M059J (cell line): ENCODE measurements around the gene HAUS3. TPM values are rescaled to one million over a fixed set of nuclear protein-coding genes. Genes with fewer than 3 reads are reported as not detected.
"Not testable (repeated sequence)": the region's sequence is repeated elsewhere in the genome, so short reads cannot be mapped to it uniquely, and the experiment has no call there.

Source experiments
- DNase-seq: peaks from one replicate; pipeline ENCODE4 v3.0.0-alpha.2; 2012; ENCODE audit warnings: low read depth
- total RNA-seq: library from RNA; depleted of rRNA; stranded (reverse); fragments of >200 nt; shearing (Covaris generic); gene quantifications from 2 replicates; pipeline ENCODE4 v1.2.3, GENCODE V29; 2014

The HAUS3 gene
- total RNA-seq, 1 experiment from 2014 or later = 14.2 TPM

DNA sequence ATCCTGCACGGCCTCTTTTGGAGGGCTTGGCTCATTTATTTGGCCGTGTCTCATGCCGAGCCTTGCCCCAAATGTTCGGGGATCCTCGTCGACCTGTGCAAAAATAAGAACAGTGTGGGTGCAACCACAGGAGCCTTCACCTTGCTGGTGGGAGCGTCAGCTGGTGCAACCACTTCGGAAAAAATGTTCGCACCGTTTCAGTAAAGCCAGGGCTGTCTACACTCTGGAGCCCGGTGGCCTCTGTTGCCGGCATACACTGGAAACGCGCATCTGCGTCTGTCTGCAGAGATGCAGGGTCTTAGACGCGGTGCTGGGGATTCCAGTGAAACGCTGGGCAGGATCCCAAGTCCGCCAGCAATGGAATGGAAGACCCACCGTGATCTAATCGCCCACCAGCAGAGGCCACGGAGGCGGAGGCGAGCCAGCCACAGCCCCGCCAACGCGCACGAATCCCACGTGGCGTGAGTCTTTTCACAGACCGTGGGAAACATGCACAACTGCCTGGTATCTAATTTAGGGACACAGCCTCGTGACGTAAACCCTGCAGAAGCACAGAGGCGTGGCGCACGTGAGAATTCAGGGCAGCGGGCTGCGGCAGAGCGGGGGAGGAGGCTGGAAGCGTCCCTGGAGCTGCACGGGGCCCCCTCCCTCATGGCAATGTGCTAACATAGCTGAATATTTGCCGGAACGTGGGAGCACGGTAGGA lies 33.8 kb upstream of the HAUS3 start:
- DNase-seq = no peak

DNA sequence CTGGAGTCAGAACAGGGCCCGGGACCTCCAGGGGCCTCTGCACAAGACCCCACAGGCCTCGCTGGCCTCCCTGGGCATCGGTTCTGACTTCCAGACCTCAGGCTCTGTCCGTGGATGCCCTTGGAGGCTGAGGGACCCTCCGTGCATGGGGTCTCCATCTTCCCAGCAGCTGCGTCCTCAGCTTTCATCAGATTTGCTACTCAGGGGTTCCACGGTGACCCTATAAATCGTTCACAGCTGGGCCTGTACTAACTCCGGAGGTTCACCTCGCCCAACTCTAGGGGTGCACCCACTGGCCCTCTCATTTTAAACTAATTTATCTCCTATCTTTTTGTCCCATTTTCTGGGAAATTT lies 33.1 kb upstream of the HAUS3 start:
- not testable (repeated sequence) for DNase-seq

DNA sequence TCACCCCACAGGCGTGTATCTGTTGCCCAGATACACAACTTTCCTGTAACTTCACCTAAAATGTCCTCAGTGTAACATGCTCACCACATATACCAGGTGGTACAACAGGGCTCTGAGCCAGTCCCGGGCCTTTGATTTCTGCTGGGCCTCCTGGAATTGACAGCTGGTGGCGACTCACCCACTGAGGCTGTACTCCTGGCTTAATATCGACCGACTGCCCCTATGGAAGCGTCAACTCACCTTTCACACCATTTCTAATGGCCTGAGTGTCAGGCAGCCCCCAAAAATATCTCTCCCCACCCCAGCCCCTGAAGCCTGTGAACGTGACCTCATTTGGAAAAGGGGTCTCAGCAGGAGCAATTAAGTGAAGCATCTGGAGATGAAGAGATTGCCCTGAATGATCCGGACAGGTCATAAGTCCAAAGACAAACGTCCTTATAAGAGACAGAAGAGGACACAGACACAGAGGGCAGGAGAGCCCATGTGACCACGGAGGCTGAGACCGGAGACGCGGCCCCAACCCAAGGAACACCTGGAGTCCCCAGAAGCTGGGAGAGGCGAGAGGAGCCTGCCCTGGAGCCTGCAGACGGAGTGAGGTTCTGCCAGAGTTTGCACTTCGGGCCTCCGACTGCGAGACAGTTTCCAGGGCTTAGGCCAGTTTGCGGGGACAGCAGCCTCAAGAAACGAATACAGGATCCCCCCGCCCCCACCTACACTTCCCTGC lies 32.6 kb upstream of the HAUS3 start:
- no peak for DNase-seq

DNA sequence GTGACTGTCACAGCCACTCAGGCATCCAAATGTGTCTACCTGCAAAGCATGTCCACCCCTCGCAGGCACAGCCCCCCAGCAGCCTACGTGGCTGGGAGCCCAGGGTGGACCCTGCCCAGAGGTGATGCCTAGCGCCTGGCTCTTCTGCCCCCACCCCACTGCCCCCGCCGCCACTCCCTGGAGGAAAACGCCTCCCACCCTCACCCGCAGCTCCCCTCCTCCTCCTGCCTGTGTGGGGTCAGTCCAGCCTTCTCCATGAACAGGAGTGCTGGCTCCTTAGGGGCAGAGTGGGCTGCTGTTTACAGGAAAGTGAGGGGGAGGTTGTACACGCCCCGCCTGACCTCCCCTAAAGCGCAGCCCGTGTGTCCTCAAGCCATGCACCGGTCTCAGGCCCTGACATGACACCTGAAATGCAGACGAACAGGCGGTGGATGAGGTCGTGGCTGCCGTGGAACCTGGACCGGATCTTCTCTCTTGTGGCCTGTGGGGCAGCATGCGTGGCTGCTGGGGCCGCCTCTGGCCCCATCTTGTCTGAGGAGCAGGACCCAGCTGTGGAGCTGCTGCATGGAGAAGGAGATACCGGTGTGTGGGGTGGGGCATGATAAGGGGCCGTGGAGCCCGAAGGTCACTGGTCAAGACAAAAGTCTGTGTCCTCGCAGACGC lies 31.9 kb upstream of the HAUS3 start:
- DNase-seq = no peak

DNA sequence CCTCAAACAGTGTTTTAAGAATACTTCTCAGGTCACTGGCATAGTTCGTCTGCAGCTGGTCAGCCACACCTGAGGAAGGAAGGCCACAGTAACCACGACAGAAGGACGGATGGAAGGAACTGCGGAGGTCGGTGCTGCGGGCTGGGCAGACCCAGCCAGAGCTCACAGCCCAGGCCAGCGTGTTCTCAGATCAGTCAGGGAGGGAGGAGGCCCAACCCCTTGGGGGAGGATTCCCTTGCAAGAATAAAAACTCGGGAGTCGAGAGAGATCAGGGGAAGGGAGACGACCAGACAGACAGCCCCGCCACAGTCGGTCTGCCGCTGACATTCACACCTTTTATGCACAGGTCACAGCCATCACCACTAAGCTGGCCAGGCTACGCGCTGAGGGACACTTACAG lies 31.3 kb upstream of the HAUS3 start:
- DNase-seq = no peak

DNA sequence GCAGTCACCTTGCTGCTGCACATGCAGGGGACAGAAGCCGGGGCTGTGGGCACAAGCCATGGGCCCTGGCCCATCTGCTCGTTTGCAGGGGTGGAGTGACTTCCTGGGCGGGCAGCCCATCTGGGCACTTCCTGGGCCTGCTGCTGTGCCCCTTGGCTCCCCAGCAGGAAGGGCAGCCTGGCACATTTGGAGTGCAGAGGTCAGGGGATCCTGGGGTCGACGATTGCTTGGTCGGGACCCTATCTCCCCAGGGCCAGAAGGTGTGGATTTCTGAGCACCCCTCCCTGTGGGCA lies 30.9 kb upstream of the HAUS3 start:
- no peak for DNase-seq

DNA sequence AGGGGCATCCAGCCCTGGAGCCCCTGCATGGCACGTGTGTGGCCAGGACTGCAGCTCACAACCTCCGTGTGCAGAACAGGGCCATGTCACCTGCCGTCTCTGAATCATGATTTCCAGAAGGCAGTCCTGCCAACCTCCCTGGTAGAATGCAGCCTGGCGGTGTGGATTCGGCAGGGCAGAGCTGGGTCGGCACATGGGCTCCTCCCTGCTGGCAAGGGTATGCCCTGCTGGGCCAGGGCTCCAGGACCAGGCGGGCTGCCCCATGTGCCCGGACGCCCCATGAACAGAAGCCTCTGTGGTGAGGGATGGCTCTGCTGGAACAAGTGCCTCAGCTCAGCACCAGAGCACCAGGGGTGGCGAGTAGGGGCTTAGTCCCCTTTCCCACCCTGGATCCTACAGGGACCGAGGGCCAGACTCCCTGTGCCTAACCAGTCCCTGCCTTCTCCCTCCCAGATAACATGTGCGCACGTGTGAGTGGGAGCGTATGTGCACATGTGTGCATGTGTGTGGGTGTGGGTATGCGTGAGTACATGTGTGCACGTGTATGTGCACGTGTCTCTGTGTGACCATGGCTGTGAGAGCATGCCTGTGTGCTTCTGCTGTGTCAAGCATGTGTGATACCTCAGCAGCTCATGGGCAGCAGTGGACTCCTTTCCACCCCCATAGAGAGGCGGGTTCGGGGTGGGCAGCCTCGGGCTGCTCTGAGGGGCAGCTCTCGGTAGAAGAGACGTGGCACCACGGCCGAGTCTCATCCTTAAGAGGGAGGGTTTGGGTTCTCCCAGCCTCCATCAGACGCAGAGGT lies 30.3 kb upstream of the HAUS3 start:
- no peak for DNase-seq

DNA sequence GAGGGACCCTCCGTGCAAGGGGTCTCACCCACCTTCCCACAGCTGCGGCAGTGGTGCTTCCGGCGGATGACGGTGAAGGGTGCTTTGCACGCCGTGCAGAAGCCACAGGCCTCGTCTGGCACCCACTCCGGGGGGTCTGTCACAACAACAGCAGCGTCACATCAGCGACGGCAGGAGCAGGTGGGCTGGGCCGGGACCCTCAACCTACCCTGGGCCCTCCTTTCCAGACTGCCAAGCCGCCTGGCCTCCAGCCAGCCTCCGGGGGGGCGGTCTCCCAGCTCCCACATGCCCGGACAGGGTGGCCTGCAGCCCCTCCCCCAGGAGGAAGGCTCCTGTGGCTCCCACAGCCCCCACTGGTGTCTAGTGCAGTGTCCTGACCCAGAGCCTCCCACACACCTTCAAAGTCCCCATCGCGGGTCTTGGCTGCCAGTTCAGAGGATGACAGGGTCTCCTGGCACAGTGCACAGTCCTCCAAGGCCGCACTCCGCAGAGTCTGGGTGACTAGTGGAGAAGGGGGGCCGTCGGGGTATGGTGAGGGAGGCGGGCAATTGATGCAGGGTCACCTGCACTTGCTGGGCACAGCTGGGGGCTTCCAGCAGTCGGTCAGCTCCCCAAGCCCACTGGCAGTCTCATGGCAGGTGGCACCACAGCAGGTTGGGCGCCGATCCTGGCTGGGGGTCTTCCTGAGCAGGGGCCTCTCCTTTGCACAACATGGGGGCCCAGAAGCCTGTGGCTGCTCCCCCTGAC lies 29.5 kb upstream of the HAUS3 start:
- no peak for DNase-seq

DNA sequence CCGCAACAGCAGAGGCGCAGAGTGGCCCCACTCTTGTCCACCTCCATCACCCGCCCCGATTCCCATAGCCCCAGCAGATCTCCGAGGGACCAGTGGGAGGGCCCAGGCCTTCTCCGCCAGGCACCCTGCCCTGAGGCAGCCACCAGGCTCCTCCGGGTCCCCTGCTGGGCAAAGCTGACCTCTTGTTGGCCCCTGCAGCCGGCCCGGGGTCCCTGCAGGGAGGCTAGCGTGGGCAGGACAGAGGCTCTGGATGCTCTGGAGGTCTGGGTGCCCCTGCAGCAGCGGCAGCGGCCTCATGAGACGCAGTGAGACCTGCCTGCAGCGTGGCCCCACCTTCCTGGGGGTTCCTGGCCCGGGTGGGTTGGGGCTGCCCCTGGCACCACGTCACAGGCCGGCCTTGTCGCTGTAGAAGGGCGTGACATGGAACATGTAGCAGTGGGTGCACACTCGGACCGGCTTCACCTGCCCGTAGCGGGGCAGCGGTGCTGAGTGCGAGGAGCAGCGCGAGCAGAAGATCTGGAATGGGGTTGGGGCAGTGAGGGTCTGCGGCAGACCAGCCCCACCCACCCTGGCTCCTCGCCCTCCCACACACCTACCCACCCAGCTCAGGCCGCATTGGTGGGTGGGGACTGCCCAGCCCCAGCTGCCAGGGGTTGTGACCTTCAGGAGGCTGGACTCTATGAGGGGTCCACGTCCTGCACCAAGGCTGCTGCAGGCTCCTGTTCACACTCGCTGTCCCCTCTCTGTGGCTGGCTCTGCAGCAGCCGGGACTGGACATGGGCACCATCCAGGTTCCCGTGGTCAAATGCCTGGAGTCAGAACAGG lies 28.6 kb upstream of the HAUS3 start:
- DNase-seq = no peak

DNA sequence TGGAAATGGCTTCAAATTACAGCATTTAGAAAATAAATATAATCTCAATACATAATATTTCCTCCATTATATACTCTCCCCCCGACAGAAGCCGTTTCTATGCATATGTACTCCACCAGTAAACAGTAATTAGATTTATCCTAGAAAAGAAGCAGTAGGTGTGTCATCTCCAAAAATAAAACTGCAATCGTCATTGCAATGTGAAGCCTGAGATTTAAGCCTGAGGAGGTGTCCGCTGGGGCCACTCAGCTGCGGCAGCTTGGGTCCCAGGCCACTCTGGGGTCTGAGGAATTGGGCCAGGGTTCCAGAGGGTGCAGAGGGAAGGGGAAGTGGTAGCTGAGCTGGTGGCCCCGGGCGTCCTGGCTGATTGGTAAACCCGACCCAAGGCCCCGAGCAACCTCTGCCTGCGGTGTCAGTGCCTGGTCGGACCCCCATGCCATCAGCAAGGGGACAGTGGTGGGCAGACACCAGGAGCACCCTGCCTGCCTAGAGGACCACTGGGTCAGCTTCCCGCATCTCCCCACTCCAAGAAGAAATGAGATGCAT lies 27.8 kb upstream of the HAUS3 start:
- DNase-seq = no peak

DNA sequence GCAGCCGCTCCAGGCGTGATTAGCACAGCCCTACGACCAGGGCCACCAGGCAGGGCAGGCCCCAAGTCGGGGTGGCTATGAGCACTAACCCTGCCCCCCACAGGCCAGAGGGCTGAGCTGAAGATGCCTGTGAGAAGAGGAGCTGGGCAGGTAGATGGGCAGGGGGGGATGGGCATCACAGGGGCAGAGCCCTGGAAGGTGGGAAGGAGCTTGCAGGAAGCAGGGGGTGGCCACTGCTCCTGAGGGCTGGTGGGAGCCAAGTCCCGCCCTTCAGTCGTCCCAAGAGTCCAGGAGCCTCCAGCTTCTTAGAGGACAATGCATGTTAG lies 27.2 kb upstream of the HAUS3 start:
- DNase-seq = no peak

DNA sequence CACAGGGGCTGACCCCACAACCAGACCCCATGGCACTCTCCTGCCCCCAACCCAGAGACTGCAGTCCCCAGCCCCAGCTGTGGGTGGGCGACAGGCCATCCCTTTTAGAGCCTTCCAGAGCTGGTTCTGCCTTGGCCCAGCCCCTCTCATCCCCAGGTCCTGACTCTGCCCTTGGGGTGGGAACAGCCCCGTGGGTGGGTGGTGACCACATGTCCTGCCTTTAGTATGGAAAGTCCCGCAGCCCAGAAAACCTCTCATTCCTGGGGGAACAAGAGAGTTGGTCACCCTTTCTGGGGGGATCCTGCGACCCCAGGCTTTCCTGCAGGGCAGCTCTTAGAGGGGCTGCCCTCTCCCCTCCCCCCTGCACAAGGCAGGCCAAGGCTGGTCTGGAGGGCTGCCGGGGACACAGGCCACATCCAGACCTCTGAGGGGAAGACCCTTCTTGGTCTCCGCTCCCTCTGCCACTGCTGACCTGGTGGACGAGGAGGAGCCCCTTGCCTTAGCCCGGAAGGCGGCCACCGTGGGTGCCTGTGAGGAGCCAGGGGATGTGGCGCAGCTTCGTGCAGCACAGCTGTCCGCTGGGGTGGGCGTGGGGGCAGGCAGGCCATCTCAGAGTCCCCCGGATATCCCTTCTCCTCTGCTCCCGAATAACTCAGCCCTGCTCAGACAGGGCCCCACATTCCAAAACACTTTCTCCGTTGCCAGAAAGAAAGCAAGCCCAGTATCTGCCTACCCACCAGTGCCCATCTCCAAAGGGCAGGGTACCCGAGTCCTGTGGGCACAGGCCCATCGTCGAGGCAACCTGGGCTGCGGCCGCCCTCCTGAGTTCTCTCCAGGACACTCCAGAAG lies 26.7 kb upstream of the HAUS3 start:
- no peak for DNase-seq

DNA sequence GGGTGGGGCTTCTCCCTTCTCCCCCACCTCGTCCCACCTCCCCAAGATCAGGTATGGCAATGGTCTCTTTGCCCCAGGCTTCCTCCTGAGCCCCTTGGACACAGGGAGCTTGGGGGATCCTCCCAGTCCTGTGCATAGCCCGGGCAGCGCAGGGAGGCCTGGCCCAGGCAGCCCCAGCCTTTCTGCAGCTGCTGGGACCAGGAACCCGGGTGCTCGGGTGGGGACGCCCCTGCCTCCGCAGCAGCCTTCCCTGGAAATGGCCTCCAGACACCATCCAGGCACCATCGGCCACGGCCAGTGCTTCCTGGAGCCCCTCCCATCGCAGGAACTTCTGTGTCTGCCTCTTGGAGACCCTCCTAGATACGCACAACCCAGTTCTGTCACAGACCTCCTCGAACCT lies 25.9 kb upstream of the HAUS3 start:
- no peak for DNase-seq

DNA sequence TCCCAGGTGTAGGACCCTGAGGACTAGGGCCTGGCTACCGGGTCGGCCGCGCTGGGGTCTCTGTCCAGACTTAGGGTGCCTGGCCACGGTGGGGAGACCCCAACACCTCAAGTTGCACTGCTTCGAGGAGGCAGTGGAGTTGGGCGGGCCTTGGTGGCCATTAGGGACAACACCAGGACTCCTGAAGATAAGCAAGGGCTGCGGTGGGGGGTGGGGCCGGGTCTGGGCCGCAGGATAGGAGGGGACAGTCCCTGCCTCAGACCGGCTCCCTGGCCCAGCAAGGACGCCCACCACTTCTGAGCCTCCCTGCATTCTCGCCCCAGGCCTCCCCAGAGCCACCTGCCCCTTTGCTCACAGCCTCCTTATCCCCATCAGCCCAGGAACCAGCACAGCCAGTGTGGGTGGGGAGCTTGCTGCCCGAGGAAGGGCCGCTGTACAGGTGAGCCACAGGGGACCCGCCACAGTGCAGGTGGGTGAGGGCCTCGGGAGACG lies 25.4 kb upstream of the HAUS3 start:
- DNase-seq = no peak

DNA sequence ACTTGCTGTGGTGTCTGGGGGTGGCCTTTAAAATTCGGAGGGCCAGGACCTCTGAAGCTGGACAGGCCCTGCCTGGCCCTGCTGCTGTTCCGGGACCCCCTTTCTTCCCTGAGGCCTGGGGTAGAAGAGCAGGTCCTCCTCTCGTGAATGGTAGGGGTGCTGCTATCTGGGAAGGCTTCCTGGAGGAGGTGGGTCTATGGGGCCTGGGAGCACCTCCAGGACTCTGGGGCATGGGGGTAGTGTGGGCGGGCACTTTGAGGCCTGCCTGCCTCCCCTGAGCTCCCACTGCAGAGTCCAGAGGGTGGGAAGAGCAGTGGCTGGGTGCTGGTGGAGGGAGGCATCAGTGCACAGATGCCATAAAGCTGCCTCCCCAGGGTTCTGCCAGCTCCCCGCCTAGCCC lies 24.9 kb upstream of the HAUS3 start:
- no peak for DNase-seq

DNA sequence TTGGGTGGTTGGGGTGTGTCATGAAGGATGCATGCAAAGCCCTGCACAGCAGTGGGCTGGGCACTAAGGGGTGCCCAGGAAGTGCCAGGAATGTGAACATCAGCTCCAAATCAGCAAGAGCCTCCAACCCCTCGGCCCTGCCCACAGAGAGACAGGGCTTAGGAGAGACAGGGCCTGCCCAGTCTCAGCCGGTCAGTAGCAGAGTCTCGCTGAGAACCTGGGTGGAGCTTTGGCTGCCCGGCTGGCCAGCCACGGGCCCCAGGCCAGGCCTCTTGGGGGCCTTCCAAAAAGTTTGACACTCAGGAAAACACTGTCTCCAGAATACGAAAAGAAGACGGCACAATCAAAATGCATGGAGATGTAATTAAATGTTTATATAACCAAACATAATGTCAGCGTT lies 24.3 kb upstream of the HAUS3 start:
- no peak for DNase-seq

DNA sequence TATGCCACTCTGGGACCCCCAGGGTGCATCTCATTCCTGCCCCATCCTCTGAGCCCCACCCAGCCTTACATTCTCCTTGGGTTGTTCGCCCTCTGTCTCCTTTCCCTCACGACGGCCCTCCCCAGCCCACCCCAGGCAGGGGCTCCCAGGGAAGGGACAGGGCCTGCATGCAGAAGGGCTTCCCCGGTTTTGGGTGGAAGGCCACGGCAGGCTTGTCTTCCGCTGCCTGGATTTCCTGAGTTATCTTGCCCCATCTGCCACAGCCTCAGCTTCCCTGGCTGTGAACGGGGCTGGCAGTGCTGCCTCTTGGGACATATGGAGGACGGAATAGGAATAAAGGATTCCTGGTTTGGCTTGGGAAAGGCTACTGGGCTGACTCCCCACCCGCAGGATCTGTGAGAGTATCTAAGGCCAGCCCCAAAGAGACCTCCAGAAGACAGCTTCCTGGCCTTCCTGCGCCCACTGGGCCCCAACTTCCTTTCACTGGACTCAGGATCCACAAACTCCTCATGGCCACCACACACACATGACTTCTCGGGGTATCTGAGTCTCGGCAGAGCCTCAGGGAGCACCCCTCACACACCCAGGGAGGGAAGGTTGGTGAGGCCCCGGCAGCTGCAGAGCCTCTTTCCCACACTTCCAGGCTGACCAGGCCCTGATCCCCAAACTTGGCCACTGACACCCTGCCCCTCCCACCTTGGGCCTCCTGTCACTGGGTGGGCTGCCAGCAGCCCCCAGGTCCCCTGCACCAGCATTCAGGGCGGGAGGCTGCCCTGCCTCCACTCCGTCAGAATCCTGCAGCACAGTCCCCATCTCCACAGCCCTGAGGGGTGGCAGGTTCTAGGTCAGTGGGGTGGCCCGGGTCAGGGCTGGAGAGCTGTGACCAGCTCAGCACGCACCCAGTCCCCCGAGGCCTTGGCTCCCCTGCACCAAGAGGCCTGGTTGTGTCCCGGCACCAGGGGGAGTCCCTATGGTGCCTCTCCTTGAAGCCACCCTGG lies 23.5 kb upstream of the HAUS3 start:
- DNase-seq = no peak

DNA sequence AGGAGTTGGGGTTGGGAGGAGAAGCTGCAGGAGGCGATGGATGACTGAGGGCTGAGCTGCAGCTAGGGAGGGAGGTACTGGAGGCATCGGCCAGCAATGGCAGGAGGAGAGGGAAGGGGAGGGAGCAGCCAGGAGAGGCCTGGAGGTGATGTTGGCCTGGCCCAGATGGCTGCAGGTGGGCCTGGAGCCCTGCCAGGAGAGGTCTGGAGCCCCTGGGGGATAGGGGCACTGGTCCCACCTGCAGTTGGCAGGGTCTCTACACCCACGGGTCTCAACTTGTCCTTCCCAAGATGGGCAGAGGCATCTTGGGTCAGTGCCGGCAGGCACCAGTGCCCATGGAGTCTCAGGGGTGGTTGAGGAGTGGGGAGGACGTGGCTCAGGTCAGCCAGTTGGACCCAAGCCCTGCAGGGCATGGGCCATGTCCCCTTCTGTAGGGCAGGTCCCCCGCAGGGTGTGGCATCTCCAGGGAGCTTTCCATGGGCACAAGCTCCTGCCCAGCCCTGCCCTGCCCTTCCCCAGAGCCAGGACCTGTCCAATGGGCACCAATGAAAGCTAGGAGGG lies 22.6 kb upstream of the HAUS3 start:
- DNase-seq = no peak
